SHP77 (cell line): ENCODE results near the gene SNRNP27.
"Not testable (repeated sequence)": the region's sequence is repeated elsewhere in the genome, so short reads cannot be mapped to it uniquely, and the experiment has no call there.

Source experiments
- DNase-seq, 2 experiments: peaks; one replicate each; lab custom pipeline; 2025; lab: John Stamatoyannopoulos, UW

Gene SNRNP27

DNA sequence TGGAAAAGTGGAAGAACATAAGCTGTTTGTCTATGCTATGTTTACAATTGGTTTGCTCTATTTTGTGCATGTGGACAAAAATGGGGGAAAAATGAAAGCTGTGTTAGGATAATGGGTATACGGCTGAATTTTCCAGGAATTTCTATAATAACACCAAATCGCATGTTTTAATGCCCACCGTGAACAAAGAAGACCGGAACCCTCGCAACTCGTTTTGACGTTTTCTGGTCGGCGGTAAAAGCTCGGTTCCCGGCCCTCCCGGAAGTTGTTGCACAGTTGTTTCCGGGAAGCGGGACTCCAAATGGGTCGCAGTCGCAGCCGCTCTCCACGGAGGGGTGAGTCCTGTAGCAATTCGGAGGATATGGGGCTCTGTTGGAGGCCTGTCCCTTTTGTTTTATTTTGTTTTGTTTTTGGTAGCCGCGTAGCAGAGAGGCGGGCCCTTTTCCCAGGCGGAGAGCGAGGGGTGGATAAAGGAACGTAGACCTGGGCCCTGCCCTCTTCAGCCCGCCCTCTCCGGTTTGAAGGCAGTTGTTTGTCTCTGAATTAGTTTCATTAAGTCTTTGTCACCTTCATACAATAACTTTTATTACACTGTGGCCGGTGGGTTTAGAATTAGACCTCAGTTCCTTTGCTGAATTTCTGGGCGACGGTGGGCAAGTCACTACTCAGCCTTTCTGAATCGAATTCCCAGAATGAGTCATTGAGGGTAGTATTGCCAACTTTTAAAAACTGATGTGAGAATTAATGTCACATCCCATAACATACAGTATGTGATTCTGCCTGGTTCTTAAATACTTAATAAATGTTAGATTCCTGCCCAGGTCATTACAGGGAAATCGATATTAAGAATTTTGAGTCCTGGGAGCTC is at the start of gene SNRNP27:
TSS of gene SNRNP27 (plus strand) at position 273 of the 868 bp plus-strand sequence. CDS start at position 302, 29 bp downstream.
- DNase-seq = peak; percentile 70

DNA sequence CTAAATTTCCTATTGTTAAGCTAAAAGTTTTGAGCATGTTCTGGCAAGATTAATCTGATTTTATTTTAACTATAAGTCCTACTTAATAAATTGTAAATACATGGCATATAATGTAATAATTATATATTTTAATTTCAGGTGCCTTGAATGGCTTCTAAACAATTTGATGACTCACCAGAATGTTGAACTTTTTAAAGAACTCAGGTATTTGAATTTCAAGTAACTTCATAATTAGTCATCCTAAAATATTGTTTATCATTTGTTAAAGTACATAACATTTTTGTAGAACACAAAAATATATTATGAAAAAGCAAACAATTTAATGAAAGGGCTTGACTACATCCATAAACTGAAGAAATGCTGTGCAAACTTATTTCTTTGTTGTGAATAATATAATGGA is 49.8 kb upstream of the SNRNP27 start:
- no peak for DNase-seq

DNA sequence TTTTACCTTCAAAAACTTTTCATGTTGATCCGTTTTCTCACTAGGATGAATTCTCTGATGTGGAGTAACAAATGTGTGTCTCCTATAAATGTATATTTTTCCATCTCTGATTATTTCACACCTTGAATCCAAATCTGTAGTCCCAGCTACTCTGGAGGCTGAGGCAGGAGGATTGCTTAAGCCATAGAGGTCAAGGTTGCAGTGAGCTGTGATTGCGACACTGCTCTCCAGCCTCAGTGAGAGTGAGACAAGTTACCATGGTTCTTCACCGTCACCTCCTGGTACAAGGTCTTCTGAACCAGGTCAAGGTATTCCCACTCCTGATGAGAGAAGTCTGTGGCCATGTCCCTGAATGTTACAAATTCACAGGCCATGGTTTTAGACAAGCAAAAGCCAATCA is 49.2 kb upstream of the SNRNP27 start:
- DNase-seq = no peak

DNA sequence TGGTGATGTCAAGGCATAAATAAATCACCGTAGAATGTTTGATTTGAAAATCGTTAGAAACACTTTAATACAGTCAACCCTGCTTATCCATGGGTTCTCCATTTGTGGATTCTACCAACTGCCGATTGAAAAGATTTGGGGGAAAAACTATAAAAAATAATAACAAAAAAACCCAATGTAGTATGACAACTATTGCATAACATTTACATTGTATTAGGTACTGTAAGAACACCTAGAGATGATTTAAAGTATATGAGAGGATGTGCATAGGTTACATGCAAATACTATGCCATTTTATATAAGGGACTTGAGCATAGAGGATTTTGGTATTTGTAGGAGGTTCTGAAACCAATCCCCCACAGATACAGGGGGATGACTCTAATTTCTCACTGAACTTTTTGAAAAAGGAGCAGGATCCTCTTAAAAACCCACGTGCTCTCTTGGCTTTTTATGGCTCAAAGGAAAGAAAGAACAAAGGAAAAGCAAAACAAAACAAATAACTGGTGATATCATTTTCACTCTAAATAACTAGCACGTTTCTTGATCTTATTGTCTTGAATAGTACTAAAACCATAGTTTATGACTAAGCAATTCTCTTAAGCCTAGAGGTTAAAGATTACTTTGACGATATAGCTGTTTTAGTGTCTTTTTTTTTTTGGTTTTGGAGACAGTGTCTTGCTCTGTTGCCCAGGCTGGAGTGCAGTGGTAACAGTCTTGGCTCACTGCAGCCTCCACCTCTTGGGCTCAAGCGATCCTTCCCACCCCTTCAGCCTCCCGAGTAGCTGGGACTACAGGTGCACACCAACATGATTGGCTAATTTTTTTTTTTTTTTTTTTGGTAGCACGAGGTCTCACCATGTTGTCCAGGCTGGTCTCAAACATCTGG is 47.3 kb upstream of the SNRNP27 start:
- no peak for DNase-seq

GRCh38 chr2:69847068-69847828 is 46.5 kb upstream of the SNRNP27 start:
- DNase-seq = no peak

DNA sequence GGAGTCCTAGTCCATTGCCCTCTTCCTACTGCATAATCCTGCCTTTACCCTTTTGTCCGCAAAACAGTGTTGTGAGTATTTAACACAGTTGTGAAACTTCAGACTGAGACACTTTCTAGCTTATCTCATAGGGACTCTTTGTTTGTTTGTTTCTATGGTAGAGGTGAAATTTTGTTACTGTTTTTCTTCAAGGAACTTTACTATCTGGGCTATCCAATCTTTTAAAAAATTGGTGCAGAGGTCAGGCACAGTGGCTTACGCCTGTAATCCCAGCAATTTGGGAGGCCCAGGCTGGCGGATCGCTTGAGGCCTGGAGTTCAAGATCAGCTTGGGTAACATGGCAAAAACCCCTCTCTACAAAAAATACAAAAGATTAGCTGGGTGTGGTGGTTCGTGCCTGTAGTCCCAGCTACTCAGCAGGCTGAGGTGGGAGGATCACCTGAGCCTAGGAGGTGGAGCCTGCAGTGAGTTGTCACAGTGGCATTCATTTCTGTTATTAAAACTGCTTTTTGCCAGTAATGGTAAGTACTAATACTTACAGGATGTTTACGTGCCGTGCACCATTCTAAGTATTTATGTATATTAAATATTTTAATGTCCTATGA is 45.5 kb upstream of the SNRNP27 start:
- DNase-seq = no peak

GRCh38 chr2:69858261-69858660 is 35.5 kb upstream of the SNRNP27 start:
- DNase-seq = no peak

GRCh38 chr2:69863298-69863697 is 30.5 kb upstream of the SNRNP27 start:
- DNase-seq = no peak

- no peak for DNase-seq
Observed at GRCh38 chr2:69888451-69888850, 5.3 kb upstream of the SNRNP27 start.

DNA sequence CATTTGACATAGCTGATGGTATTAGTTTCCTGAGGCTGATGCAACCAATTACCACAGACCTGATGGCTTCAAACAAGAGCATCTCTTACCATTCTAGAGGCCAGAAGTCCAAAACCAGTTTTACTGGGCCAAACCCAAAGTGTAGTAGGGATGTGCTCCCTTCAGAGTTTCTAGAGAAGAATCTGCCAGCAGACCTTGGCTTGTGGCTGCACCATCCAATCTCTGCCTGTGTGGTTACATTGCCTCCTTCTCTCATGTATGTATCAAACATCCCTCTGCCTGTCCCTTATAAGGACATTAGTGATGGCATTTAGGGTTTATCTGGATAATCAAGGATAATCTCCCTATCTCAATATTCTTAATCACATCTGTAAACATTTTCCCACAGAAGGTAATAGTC is 4.5 kb upstream of the SNRNP27 start:
- no peak for DNase-seq

- DNase-seq = no peak
Observed at GRCh38 chr2:69890881-69891280, 2.9 kb upstream of the SNRNP27 start.

DNA sequence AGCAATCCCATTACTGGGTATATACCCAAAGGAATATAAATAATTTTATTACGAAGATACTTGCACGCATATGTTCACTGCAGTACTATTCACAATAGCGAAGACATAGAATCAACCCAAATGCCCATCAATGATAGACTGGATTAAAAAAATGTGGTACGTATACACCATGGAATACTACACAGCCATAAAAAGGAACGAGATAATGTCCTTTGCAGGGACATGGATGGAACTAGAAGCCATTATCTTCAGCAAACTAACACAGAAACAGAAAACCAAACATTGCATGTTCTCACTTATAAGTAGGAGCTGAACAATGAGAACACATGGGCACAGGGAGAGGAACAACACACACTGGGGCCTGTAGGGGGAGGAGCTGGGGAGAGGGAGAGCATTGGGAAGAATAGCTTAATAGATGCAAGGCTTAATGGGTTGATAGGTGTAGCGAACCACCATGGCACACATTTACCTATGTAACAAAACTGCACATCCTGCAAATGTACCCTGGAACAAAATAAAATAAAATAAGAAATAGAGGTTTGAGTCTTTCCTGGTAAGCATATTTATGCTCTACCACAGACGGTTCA is 825 bp upstream of the SNRNP27 start:
- peak in 1 of 2 experiments; percentile 3 for DNase-seq

GRCh38 chr2:69894737-69895136 is 981 bp downstream of the SNRNP27 start:
- DNase-seq = not testable (repeated sequence)

DNA sequence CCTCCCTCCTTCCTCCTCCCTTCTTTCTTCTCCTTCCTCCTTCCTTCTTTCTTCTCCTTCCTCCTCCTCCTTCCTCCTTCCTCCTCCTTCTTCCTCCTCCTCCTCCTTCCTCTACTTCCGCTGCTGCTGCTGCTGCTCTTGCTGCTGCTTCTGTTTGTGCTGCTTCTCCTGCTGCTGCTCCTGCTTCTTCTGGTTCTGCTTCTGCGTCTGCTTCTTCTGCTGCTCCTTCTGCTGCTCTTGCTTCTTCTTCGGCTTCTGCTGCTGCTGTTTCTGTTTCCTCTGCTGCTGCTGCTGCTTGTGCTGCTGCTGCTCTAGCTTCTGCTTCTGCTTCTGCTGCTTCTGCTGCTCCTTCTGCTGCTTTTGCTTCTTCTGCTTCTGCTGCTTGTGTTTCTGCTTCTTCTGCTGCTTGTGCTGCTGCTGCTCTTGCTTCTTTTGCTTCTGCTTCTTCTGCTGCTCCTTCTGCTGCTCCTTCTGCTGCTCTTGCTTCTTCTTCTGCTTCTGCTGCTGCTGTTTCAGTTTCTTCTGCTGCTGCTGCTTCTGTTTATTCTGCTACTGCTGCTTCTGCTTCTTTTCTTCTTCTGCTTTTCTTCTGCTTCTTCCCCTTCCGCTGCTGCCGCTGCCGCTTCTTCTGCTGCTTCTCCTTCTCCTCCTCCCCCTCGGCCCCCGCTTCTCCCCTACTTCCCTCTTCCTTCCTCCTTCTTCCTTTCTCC is 8.6 kb downstream of the SNRNP27 start:
- no peak for DNase-seq

GRCh38 chr2:69907216-69907615 is 13.5 kb downstream of the SNRNP27 start:
- DNase-seq = no peak

DNA sequence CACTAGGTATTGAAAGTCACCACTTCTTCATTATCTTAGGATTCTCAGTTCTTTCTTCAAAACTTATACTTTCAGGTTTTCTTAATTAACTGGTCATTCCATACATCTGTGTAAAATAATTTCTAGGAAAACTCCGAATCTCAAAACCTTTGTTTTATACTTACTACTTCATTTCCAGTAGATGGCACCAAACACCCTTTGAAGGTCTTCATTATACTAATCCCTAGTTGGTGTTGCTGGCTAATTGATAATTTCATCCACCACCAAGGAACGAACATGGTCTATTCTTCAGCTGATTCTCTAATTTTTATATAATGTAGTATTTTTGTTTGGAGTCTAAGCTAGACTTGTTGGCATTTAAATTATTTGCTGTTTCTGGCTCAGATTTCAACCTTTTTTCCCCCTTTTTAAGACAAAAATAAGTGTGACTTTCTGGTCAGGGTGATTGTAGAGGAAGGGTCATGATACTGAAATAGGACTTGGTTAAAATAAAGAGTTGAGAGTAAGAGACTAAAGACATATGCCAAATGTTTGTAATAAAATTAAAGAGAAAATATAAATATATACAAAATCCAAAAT is 18.3 kb downstream of the SNRNP27 start:
- peak; percentile 11 to 59 for DNase-seq

DNA sequence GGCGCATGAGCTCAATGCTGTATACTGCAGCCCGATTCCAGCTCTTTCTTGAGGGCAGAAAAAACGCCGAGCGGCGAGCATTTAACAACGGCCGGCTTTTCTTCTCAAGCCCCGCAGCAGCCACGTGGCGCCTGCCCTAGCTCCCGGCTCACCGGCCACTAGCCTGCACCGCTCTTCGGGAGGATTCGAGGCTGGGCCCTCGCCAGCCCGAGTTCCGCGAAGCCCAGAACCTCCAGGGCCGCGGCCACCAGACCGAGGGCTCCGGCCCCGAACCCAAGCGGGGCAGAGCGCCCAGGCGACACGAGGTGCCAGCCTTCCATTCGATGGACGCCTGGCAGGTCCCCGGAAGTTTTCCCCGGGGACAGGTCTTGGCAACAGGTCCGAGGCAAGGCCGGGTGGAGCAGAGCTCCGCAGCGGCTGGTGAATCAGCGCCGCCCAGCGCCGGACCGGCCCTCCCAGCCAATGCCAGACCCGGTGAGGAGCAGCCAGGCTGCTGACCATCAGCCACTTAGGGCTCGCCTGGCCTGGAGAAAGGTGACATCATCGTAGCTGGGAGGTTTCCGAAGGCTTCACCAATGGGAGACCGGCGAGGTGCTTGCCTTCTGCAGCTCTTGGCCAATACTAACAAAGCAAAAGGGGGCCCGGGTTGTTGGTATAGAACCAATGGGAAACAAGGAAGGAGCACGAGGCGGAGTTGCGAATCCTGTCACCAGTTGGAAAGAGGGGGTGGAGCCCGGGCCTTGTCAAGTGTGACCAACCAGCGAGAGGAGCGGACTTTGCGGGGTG is 20.6 kb downstream of the SNRNP27 start:
- peak; percentile 100 for DNase-seq

DNA sequence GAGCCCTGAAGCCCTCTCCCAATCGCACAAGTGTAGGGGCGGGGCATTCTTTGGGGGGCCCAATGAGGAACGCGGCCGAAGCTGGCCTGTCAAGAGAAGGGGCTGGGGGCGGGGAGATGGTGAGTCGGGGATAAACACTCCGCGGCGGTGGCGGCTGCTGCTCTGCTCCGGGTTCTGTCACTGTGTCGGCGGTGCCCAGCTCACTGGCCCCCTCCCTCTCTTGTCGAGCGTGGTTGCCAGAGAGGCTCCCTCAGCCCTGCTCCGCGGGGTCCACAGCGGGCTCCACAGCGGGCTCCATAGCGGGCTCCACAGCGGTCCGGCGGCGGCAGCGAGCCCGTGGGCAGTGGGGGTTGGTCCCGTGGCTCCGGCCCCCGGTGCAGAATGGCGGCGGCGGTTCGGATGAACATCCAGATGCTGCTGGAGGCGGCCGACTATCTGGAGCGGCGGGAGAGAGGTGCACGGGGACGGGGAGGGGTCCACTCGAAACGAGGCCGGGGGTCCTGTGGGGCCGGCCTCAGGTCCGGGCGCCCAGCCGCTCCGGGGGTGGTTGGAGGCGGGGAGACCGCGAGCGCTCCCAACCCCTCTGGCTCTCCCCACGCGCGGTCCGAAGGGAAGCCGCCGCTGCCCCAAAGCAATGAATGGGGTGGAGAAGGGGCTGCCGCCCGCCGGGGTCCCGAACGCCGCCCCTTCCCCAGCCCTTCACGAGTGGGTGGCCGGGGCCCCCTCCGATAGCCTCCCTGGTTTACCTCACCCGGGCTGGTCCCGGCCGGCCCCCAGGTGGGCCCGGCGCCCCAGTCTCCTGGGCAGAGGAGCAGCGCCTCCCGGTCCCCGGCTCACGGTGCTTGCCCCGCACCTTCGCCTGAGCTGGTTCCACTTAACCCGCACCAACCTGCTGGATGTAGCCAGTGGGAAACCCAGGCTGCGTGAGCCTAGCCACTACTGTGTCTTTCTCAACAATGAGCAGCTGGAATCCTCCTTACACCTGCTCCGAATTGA is 21.5 kb downstream of the SNRNP27 start, which contains the start of gene MXD1:
TSS of gene MXD1 (plus strand) at position 160 of the 996 bp plus-strand sequence. CDS start at position 382, 222 bp downstream.
- DNase-seq = peak in 1 of 2 experiments; percentile 28
